Measurements from ENCODE around the gene GOLGA7B. TPM values are rescaled to one million over a fixed set of nuclear protein-coding genes. Genes with fewer than 3 reads are reported as not detected.

GOLGA7B gene
- total RNA-seq, 1 donor from 2014 or later: 0.98 TPM

GRCh38 chr10:97810446-97810845 lies 39.2 kb upstream of the GOLGA7B start:
- intact Hi-C loops (cut with DNase I): no loop called here
- no peaks in the 10 kb centered on the region for H3K36me3 ChIP-seq

GRCh38 chr10:97811958-97812357 lies 37.7 kb upstream of the GOLGA7B start:
- intact Hi-C loops (cut with DNase I): no loop called here
- Histone ChIP-seq H3K36me3 (no peaks in the 10 kb centered on the region), H3K27ac (no peak overlapping the region), H3K4me1 (no peaks in the 10 kb centered on the region), H3K4me3 (no peak overlapping the region), H3K9me3 (no peaks in the 10 kb centered on the region), H3K27me3 (no peaks in the 10 kb centered on the region)
- no peak for TF ChIP-seq CTCF (IDR thresholded peaks at IDR 0.05)
- DNase-seq (no peak), ATAC-seq (no peak)

More at GRCh38 chr10:97810446-97810845, 39.2 kb upstream of the GOLGA7B start:
- H3K27ac ChIP-seq: no peak overlapping the region
- H3K9me3 ChIP-seq: no peaks in the 10 kb centered on the region
- DNase-seq (no peak), ATAC-seq (no peak)
- H3K4me1 ChIP-seq: no peaks in the 10 kb centered on the region
- H3K27me3 ChIP-seq: no peaks in the 10 kb centered on the region
- no peak overlapping the region for H3K4me3 ChIP-seq
- no peak for TF ChIP-seq CTCF (IDR thresholded peaks at IDR 0.05)

- Histone ChIP-seq H3K4me3 (no peak overlapping the region), H3K36me3 (no peaks in the 10 kb centered on the region), H3K27me3 (no peaks in the 10 kb centered on the region), H3K27ac (no peak overlapping the region), H3K4me1 (no peaks in the 10 kb centered on the region), H3K9me3 (no peaks in the 10 kb centered on the region)
- no peak for TF ChIP-seq CTCF (IDR thresholded peaks at IDR 0.05)
- DNase-seq: no peak
- ATAC-seq: no peak
- intact Hi-C loops (cut with DNase I): no loop called here
Measured at GRCh38 chr10:97812696-97813095, 36.9 kb upstream of the GOLGA7B start.

- Histone ChIP-seq H3K27ac (no peak overlapping the region), H3K27me3 (no peaks in the 10 kb centered on the region), H3K36me3 (no peaks in the 10 kb centered on the region), H3K9me3 (no peaks in the 10 kb centered on the region), H3K4me1 (no peaks in the 10 kb centered on the region), H3K4me3 (no peak overlapping the region)
- no peak for TF ChIP-seq CTCF (IDR thresholded peaks at IDR 0.05)
- ATAC-seq: no peak
- DNase-seq: no peak
- intact Hi-C loops (cut with DNase I): no loop called here
Measured at GRCh38 chr10:97813311-97813710, 36.3 kb upstream of the GOLGA7B start.

GRCh38 chr10:97814996-97815395 lies 34.6 kb upstream of the GOLGA7B start:
- Histone ChIP-seq H3K27ac (no peak overlapping the region), H3K27me3 (no peaks in the 10 kb centered on the region), H3K4me1 (no peaks in the 10 kb centered on the region), H3K4me3 (no peak overlapping the region), H3K9me3 (no peaks in the 10 kb centered on the region), H3K36me3 (no peaks in the 10 kb centered on the region)
- DNase-seq (no peak), ATAC-seq (no peak)
- intact Hi-C loops (cut with DNase I): no loop called here
- no peak for TF ChIP-seq CTCF (IDR thresholded peaks at IDR 0.05)

GRCh38 chr10:97816609-97817008 lies 33.0 kb upstream of the GOLGA7B start:
- Histone ChIP-seq H3K4me3 (no peak overlapping the region), H3K27me3 (no peaks in the 10 kb centered on the region), H3K4me1 (no peaks in the 10 kb centered on the region), H3K36me3 (no peaks in the 10 kb centered on the region), H3K27ac (no peak overlapping the region), H3K9me3 (no peaks in the 10 kb centered on the region)
- DNase-seq (no peak), ATAC-seq (no peak)
- TF ChIP-seq CTCF (IDR thresholded peaks at IDR 0.05): no peak
- intact Hi-C loops (cut with DNase I): no loop called here
